WTC11 (cell line): ENCODE measurements around the gene TIGD1. TPM values are rescaled to one million over a fixed set of nuclear protein-coding genes. Genes with fewer than 3 reads are reported as not detected.

Experiments
- ATAC-seq: fragments of 200-7000 bp; cut with Tn5 transposase; 2 replicates; pipeline ENCODE4 v1.10.0; 2021; ENCODE audit warnings: mild to moderate bottlenecking, moderate library complexity
- CTCF ChIA-PET: fragments of 300-600 bp; sonication (Branson Sonifier 250); formaldehyde crosslinking; loops from one replicate; lab custom pipeline; 2021; ENCODE audit warnings: antibody characterized with exemption; lab: Charles Lee
- POLR2A ChIA-PET: fragments of 350-600 bp; sonication (Branson Sonifier 250); formaldehyde crosslinking; loops from one replicate; lab custom pipeline; 2021; ENCODE audit warnings: antibody characterized with exemption; lab: Charles Lee
- DNase-seq: peaks from one replicate; pipeline ENCODE4 v3.0.0; 2021; ENCODE audit warnings: low spot score
- H3K27ac Mint-ChIP-seq: 2 replicates; pipeline ENCODE4 v1.8.0; 2021; ENCODE audit warnings: mixed read lengths
- H3K27me3 Mint-ChIP-seq: 2 replicates; pipeline ENCODE4 v1.8.0; 2021; ENCODE audit warnings: low read depth, mild to moderate bottlenecking, moderate library complexity, mixed read lengths
- H3K36me3 Mint-ChIP-seq: 2 replicates; pipeline ENCODE4 v1.8.0; 2021; ENCODE audit warnings: mixed read lengths
- H3K4me1 Mint-ChIP-seq: 2 replicates; pipeline ENCODE4 v1.8.0; 2022; ENCODE audit warnings: mixed read lengths
- H3K4me3 Mint-ChIP-seq: 2 replicates; pipeline ENCODE4 v1.8.0; 2021; ENCODE audit warnings: mild to moderate bottlenecking, moderate library complexity, mixed read lengths
- H3K9me3 Mint-ChIP-seq: 2 replicates; pipeline ENCODE4 v1.8.0; 2021; ENCODE audit warnings: mixed read lengths
- ATF2 ChIP-seq: sonication (generic); formaldehyde crosslinking; IDR thresholded peaks from 2 replicates; pipeline ENCODE4 v1.8.1; 2022; ENCODE audit warnings: low read depth, missing genetic modification reagents, borderline replicate concordance
- ATF3 ChIP-seq: sonication (generic); formaldehyde crosslinking; conservative IDR thresholded peaks from 2 replicates; pipeline ENCODE4 v1.8.1; 2022; ENCODE audit warnings: mild to moderate bottlenecking, missing genetic modification reagents
- CDX4 ChIP-seq: fragments of 250-450 bp; sonication (Bioruptor Pico); IDR thresholded peaks from 2 replicates; pipeline ENCODE4 v1.9.0; 2021; ENCODE audit warnings: moderate library complexity, mild to moderate bottlenecking, inconsistent platforms, borderline replicate concordance
- HMGA2 ChIP-seq: fragments of 250-450 bp; sonication (Bioruptor Pico); IDR thresholded peaks from 2 replicates; pipeline ENCODE4 v1.4.0; 2021; ENCODE audit warnings: mild to moderate bottlenecking, moderate library complexity
- KAT7 ChIP-seq: sonication (generic); formaldehyde crosslinking; IDR thresholded peaks from 2 replicates; pipeline ENCODE4 v1.8.1; 2023; ENCODE audit warnings: missing genetic modification reagents, mild to moderate bottlenecking, borderline replicate concordance
- MLX ChIP-seq: sonication (generic); formaldehyde crosslinking; IDR thresholded peaks from 2 replicates; pipeline ENCODE4 v1.8.1; 2023; ENCODE audit warnings: mild to moderate bottlenecking, missing genetic modification reagents, moderate library complexity
- MYBL2 ChIP-seq: sonication (generic); formaldehyde crosslinking; IDR thresholded peaks from 2 replicates; pipeline ENCODE4 v1.8.1; 2023; ENCODE audit warnings: mild to moderate bottlenecking, moderate library complexity, missing genetic modification reagents
- NFATC4 ChIP-seq: fragments of 250-450 bp; sonication (Bioruptor Pico); IDR thresholded peaks from 2 replicates; pipeline ENCODE4 v1.9.0; 2021; ENCODE audit warnings: mild to moderate bottlenecking
- TCF7 ChIP-seq: sonication (generic); formaldehyde crosslinking; IDR thresholded peaks from 2 replicates; pipeline ENCODE4 v1.8.0; 2022; ENCODE audit warnings: mild to moderate bottlenecking, low read depth, missing genetic modification reagents, moderate library complexity
- ZBTB21 ChIP-seq: sonication (generic); formaldehyde crosslinking; IDR thresholded peaks from 2 replicates; pipeline ENCODE4 v1.8.1; 2023; ENCODE audit warnings: mild to moderate bottlenecking, missing genetic modification reagents, borderline replicate concordance
- ZNF263 ChIP-seq: sonication (generic); formaldehyde crosslinking; IDR thresholded peaks from 2 replicates; pipeline ENCODE4 v1.8.1; 2022; ENCODE audit warnings: low read depth, mild to moderate bottlenecking, moderate library complexity, missing genetic modification reagents
- ZNF425 ChIP-seq: fragments of 250-450 bp; sonication (Bioruptor Pico); conservative IDR thresholded peaks from 2 replicates; pipeline ENCODE4 v1.9.0; 2021; ENCODE audit warnings: mild to moderate bottlenecking
- ZNF671 ChIP-seq: fragments of 250-450 bp; sonication (Bioruptor Pico); IDR thresholded peaks from 2 replicates; pipeline ENCODE4 v1.8.0; 2021; ENCODE audit warnings: mild to moderate bottlenecking
- total RNA-seq: library from RNA; stranded (reverse); gene quantifications from 3 replicates; pipeline ENCODE4 v1.2.3, GENCODE V29; 2021
- TF ChIP-seq, protein P1 (sequence below): sonication (generic); formaldehyde crosslinking; IDR thresholded peaks from 2 replicates; pipeline ENCODE4 v1.8.0; 2022; ENCODE audit warnings: missing genetic modification reagents
- TF ChIP-seq, protein P2 (sequence below): sonication (generic); formaldehyde crosslinking; IDR thresholded peaks from 2 replicates; pipeline ENCODE4 v1.8.1; 2022; ENCODE audit warnings: mild to moderate bottlenecking, moderate library complexity, missing genetic modification reagents
- TF ChIP-seq, protein P3 (sequence below): sonication (generic); formaldehyde crosslinking; IDR thresholded peaks from 2 replicates; pipeline ENCODE4 v1.8.1; 2023; ENCODE audit warnings: mild to moderate bottlenecking, missing genetic modification reagents, borderline replicate concordance
- TF ChIP-seq, protein P4 (sequence below): fragments of 250-450 bp; sonication (Bioruptor Pico); IDR thresholded peaks from 2 replicates; pipeline ENCODE4 v1.9.0; 2021; ENCODE audit warnings: mild to moderate bottlenecking

The TIGD1 gene
- total RNA-seq, 1 experiment from 2014 or later: 9.0 TPM

- DNase-seq: no peak
- peaks cover 4% of the 10 kb centered on the region for H3K36me3 Mint-ChIP-seq
- peaks cover 11% of the 10 kb centered on the region; the same call in 1 of the 2 replicates for H3K27me3 Mint-ChIP-seq
- ATAC-seq: no peak
- CTCF ChIA-PET: no interaction called here
- no peak overlapping the region for H3K27ac Mint-ChIP-seq
- POLR2A ChIA-PET: no interaction called here
- no peaks in the 10 kb centered on the region for H3K9me3 Mint-ChIP-seq
- no peak overlapping the region for H3K4me3 Mint-ChIP-seq
- peaks cover 18% of the 10 kb centered on the region for H3K4me1 Mint-ChIP-seq
- no peak for TF ChIP-seq ZNF263 (CRISPR knock-in tag)
- TF ChIP-seq HMGA2: no peak
- TF ChIP-seq ZNF425 (CRISPR knock-in tag): no peak
- no peak for TF ChIP-seq MLX (CRISPR knock-in tag)
- no peak for TF ChIP-seq ATF3 (CRISPR knock-in tag)
- TF ChIP-seq, protein P1, sequence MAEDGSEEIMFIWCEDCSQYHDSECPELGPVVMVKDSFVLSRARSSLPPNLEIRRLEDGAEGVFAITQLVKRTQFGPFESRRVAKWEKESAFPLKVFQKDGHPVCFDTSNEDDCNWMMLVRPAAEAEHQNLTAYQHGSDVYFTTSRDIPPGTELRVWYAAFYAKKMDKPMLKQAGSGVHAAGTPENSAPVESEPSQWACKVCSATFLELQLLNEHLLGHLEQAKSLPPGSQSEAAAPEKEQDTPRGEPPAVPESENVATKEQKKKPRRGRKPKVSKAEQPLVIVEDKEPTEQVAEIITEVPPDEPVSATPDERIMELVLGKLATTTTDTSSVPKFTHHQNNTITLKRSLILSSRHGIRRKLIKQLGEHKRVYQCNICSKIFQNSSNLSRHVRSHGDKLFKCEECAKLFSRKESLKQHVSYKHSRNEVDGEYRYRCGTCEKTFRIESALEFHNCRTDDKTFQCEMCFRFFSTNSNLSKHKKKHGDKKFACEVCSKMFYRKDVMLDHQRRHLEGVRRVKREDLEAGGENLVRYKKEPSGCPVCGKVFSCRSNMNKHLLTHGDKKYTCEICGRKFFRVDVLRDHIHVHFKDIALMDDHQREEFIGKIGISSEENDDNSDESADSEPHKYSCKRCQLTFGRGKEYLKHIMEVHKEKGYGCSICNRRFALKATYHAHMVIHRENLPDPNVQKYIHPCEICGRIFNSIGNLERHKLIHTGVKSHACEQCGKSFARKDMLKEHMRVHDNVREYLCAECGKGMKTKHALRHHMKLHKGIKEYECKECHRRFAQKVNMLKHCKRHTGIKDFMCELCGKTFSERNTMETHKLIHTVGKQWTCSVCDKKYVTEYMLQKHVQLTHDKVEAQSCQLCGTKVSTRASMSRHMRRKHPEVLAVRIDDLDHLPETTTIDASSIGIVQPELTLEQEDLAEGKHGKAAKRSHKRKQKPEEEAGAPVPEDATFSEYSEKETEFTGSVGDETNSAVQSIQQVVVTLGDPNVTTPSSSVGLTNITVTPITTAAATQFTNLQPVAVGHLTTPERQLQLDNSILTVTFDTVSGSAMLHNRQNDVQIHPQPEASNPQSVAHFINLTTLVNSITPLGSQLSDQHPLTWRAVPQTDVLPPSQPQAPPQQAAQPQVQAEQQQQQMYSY (CRISPR knock-in tag): no peak
- TF ChIP-seq, protein P2, sequence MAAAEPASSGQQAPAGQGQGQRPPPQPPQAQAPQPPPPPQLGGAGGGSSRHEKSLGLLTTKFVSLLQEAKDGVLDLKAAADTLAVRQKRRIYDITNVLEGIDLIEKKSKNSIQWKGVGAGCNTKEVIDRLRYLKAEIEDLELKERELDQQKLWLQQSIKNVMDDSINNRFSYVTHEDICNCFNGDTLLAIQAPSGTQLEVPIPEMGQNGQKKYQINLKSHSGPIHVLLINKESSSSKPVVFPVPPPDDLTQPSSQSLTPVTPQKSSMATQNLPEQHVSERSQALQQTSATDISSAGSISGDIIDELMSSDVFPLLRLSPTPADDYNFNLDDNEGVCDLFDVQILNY (CRISPR knock-in tag): no peak
- no peak for TF ChIP-seq ZNF671 (CRISPR knock-in tag)
- TF ChIP-seq, protein P3, sequence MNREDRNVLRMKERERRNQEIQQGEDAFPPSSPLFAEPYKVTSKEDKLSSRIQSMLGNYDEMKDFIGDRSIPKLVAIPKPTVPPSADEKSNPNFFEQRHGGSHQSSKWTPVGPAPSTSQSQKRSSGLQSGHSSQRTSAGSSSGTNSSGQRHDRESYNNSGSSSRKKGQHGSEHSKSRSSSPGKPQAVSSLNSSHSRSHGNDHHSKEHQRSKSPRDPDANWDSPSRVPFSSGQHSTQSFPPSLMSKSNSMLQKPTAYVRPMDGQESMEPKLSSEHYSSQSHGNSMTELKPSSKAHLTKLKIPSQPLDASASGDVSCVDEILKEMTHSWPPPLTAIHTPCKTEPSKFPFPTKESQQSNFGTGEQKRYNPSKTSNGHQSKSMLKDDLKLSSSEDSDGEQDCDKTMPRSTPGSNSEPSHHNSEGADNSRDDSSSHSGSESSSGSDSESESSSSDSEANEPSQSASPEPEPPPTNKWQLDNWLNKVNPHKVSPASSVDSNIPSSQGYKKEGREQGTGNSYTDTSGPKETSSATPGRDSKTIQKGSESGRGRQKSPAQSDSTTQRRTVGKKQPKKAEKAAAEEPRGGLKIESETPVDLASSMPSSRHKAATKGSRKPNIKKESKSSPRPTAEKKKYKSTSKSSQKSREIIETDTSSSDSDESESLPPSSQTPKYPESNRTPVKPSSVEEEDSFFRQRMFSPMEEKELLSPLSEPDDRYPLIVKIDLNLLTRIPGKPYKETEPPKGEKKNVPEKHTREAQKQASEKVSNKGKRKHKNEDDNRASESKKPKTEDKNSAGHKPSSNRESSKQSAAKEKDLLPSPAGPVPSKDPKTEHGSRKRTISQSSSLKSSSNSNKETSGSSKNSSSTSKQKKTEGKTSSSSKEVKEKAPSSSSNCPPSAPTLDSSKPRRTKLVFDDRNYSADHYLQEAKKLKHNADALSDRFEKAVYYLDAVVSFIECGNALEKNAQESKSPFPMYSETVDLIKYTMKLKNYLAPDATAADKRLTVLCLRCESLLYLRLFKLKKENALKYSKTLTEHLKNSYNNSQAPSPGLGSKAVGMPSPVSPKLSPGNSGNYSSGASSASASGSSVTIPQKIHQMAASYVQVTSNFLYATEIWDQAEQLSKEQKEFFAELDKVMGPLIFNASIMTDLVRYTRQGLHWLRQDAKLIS (CRISPR knock-in tag): no peak
- TF ChIP-seq, protein P4, sequence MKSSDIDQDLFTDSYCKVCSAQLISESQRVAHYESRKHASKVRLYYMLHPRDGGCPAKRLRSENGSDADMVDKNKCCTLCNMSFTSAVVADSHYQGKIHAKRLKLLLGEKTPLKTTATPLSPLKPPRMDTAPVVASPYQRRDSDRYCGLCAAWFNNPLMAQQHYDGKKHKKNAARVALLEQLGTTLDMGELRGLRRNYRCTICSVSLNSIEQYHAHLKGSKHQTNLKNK: no peak
- no peak for TF ChIP-seq ATF2
- no peak for TF ChIP-seq NFATC4 (CRISPR knock-in tag)
- no peak for TF ChIP-seq ZBTB21 (CRISPR knock-in tag)
- no peak for TF ChIP-seq KAT7 (CRISPR knock-in tag)
- TF ChIP-seq CDX4 (CRISPR knock-in tag): no peak
- TF ChIP-seq MYBL2: no peak
- no peak for TF ChIP-seq TCF7 (CRISPR knock-in tag)
Observed at GRCh38 chr2:232541961-232542714, 8.2 kb downstream of the TIGD1 start.
